HepG2 (cell line): ENCODE data around the gene GNPAT. TPM values are rescaled to one million over a fixed set of nuclear protein-coding genes. Genes with fewer than 3 reads are reported as not detected.

Source experiments
- FOSL1 ChIP-seq: sonication (generic); formaldehyde crosslinking; IDR thresholded peaks from 2 replicates; pipeline ENCODE4 v1.9.0; 2021; ENCODE audit warnings: missing genetic modification reagents, borderline replicate concordance
- HNRNPUL1 ChIP-seq: fragments of 200-400 bp; formaldehyde crosslinking; IDR thresholded peaks from 2 replicates; pipeline ENCODE4 v1.6.1; 2017; ENCODE audit warnings: low read depth, mild to moderate bottlenecking, low read length, moderate library complexity
- NCOA1 ChIP-seq: sonication (generic); formaldehyde crosslinking; IDR thresholded peaks from 2 replicates; pipeline ENCODE4 v1.9.0; 2021; ENCODE audit warnings: missing genetic modification reagents
- PHF21A ChIP-seq: sonication (generic); formaldehyde crosslinking; IDR thresholded peaks from 2 replicates; pipeline ENCODE4 v1.5.0; 2020; ENCODE audit warnings: mild to moderate bottlenecking, missing genetic modification reagents
- TBP ChIP-seq: sonication (generic); formaldehyde crosslinking; IDR thresholded peaks from 2 replicates; pipeline ENCODE4 v1.5.0; 2020; ENCODE audit warnings: missing genetic modification reagents
- ZMYM2 ChIP-seq: sonication (generic); formaldehyde crosslinking; IDR thresholded peaks from 2 replicates; pipeline ENCODE4 v1.8.0; 2022; ENCODE audit warnings: mild to moderate bottlenecking, missing genetic modification reagents
- ZNF501 ChIP-seq: sonication (generic); formaldehyde crosslinking; IDR thresholded peaks from 2 replicates; pipeline ENCODE4 v1.5.1; 2020; ENCODE audit warnings: mild to moderate bottlenecking, moderate library complexity, missing genetic modification reagents
- ZNF556 ChIP-seq: sonication (generic); formaldehyde crosslinking; IDR thresholded peaks from 2 replicates; pipeline ENCODE4 v1.4.0; 2020; ENCODE audit warnings: mild to moderate bottlenecking, missing genetic modification reagents, borderline replicate concordance
- ZNF652 ChIP-seq: IDR thresholded peaks from 2 replicates; pipeline ENCODE4 v1.6.1; 2016; ENCODE audit warnings: low read depth, borderline replicate concordance
- ZNF746 ChIP-seq: sonication (generic); formaldehyde crosslinking; IDR thresholded peaks from 2 replicates; pipeline ENCODE4 v1.8.0; 2022; ENCODE audit warnings: mild to moderate bottlenecking, missing genetic modification reagents
- polyA plus RNA-seq, 8 experiments: library from polyadenylated mRNA; depleted of rRNA in 3 of 8; stranded (reverse) in 7 of 8; unstranded in 1 of 8; fragments of >200 nt; fragmentation: Illumina TruSeq in 4 of 8; extraction: Trizol in 4 of 8; gene quantifications; 2 replicates each; pipeline versions ENCODE4 v1.2.1 to v1.2.3, GENCODE V29; 2011 to 2016; ENCODE audit warnings: low read depth in 4 of 8, missing spikeins in 1 of 8, mixed read lengths in 1 of 8; ENCODE audit not compliant: insufficient read depth in 1 of 8
- total RNA-seq, 5 experiments: library from RNA; depleted of rRNA; stranded (reverse); fragments of >200 nt; fragmentation: Illumina TruSeq; extraction: Trizol; gene quantifications; 2 replicates each; pipeline ENCODE4 v1.2.3, GENCODE V29; 2016; ENCODE audit warnings: low read depth in 1 of 5
- TF ChIP-seq, protein P1 (sequence below): sonication (generic); formaldehyde crosslinking; IDR thresholded peaks from 2 replicates; pipeline ENCODE4 v1.9.0; 2021; ENCODE audit warnings: missing genetic modification reagents, mild to moderate bottlenecking, borderline replicate concordance
- TF ChIP-seq, protein P2 (sequence below): sonication (generic); formaldehyde crosslinking; IDR thresholded peaks from 2 replicates; pipeline ENCODE4 v1.4.0; 2020; ENCODE audit warnings: missing genetic modification reagents
- TF ChIP-seq, protein P3 (sequence below): sonication (generic); formaldehyde crosslinking; IDR thresholded peaks from 2 replicates; pipeline ENCODE4 v1.4.0; 2020; ENCODE audit warnings: missing genetic modification reagents
- TF ChIP-seq, protein P4 (sequence below): sonication (generic); formaldehyde crosslinking; IDR thresholded peaks from 2 replicates; pipeline ENCODE4 v1.4.0; 2020; ENCODE audit warnings: mild to moderate bottlenecking, missing genetic modification reagents
- TF ChIP-seq, protein P5 (sequence below): sonication (generic); formaldehyde crosslinking; IDR thresholded peaks from 2 replicates; pipeline ENCODE4 v1.4.0; 2020; ENCODE audit warnings: mild to moderate bottlenecking, missing genetic modification reagents, borderline replicate concordance
- TF ChIP-seq, protein P6 (sequence below): sonication (generic); formaldehyde crosslinking; IDR thresholded peaks from 2 replicates; pipeline ENCODE4 v1.5.1; 2020; ENCODE audit warnings: mild to moderate bottlenecking, moderate library complexity, missing genetic modification reagents
- TF ChIP-seq, protein P7 (sequence below), 2 experiments: IDR thresholded peaks; 2 replicates each; pipeline ENCODE4 v1.6.1; 2011 to 2012; ENCODE audit warnings: low read length in 2 of 2, borderline replicate concordance in 1 of 2, low read depth in 1 of 2, mild to moderate bottlenecking in 1 of 2, moderate library complexity in 1 of 2
- TF ChIP-seq, protein P8 (sequence below): sonication (generic); formaldehyde crosslinking; IDR thresholded peaks from 2 replicates; pipeline ENCODE4 v1.4.0; 2020; ENCODE audit warnings: low read depth, mild to moderate bottlenecking, missing genetic modification reagents

Gene GNPAT
- total and polyA plus RNA-seq, 2 of the 13 experiments (the other 11 are each of a cell fraction or from before 2014, with no cell fraction given): 58.3 to 114 TPM

DNA sequence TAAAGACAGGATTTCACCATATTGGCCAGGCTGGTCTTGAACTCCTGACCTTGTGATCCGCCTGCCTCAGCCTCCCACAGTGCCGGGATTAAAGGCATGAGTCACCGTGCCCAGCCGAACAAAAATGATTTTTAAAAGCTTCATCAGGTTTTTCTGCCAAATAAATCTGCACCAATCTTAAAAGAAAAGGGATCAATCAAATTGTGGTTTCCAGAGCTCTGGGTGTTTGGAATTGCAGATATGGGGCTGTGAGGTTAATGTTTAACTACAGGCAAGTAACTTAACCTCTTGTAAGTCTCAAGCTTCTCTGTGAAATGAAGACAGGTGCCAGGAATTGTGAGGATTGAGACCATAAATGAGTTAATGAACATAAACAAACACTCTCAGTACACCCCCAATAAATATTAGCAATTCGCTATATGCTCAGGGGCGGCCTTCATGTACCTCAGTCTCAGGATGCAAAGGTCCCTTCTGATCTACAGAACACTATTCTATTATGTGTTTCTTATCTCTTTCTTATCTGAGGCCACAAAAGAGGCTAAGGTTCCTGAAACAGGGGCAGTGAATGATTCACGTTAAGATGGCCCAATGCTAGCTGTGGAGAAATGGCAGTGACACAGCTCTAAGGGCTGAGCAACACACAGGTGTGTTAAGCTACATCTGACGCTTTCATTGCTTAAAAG lies 7.1 kb upstream of the GNPAT start (continued):
- TF ChIP-seq, protein P1, sequence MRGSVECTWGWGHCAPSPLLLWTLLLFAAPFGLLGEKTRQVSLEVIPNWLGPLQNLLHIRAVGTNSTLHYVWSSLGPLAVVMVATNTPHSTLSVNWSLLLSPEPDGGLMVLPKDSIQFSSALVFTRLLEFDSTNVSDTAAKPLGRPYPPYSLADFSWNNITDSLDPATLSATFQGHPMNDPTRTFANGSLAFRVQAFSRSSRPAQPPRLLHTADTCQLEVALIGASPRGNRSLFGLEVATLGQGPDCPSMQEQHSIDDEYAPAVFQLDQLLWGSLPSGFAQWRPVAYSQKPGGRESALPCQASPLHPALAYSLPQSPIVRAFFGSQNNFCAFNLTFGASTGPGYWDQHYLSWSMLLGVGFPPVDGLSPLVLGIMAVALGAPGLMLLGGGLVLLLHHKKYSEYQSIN (CRISPR knock-in tag): no peak
- peak; percentile 29; the same call in 1 of the 2 replicates for TF ChIP-seq NCOA1 (CRISPR knock-in tag)
- peak; percentile 93 for TF ChIP-seq HNRNPUL1
- TF ChIP-seq ZNF501 (CRISPR knock-in tag): no peak
- TF ChIP-seq, protein P2, sequence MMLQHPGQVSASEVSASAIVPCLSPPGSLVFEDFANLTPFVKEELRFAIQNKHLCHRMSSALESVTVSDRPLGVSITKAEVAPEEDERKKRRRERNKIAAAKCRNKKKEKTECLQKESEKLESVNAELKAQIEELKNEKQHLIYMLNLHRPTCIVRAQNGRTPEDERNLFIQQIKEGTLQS: peak; percentile 70
- TF ChIP-seq ZMYM2 (CRISPR knock-in tag): peak; percentile 97
- peak; percentile 71; the same call in 1 of the 2 replicates for TF ChIP-seq FOSL1 (CRISPR knock-in tag)
- peak; percentile 74; the same call in 1 of the 2 replicates for TF ChIP-seq ZNF556 (CRISPR knock-in tag)
- TF ChIP-seq, protein P3, sequence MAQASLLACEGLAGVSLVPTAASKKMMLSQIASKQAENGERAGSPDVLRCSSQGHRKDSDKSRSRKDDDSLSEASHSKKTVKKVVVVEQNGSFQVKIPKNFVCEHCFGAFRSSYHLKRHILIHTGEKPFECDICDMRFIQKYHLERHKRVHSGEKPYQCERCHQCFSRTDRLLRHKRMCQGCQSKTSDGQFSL (CRISPR knock-in tag): peak; percentile 80
- TF ChIP-seq, protein P4, sequence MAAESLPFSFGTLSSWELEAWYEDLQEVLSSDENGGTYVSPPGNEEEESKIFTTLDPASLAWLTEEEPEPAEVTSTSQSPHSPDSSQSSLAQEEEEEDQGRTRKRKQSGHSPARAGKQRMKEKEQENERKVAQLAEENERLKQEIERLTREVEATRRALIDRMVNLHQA (CRISPR knock-in tag): no peak
- TF ChIP-seq ZNF652 (CRISPR knock-in tag): peak; percentile 98
- TF ChIP-seq ZNF746 (CRISPR knock-in tag): peak; percentile 45; the same call in 1 of the 2 replicates
- peak; percentile 69; the same call in 1 of the 2 replicates for TF ChIP-seq PHF21A
- TF ChIP-seq, protein P5, sequence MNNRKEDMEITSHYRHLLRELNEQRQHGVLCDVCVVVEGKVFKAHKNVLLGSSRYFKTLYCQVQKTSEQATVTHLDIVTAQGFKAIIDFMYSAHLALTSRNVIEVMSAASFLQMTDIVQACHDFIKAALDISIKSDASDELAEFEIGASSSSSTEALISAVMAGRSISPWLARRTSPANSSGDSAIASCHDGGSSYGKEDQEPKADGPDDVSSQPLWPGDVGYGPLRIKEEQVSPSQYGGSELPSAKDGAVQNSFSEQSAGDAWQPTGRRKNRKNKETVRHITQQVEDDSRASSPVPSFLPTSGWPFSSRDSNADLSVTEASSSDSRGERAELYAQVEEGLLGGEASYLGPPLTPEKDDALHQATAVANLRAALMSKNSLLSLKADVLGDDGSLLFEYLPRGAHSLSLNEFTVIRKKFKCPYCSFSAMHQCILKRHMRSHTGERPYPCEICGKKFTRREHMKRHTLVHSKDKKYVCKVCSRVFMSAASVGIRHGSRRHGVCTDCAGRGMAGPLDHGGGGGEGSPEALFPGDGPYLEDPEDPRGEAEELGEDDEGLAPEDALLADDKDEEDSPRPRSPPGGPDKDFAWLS (CRISPR knock-in tag): no peak
- TF ChIP-seq TBP: no peak
- TF ChIP-seq, protein P6, sequence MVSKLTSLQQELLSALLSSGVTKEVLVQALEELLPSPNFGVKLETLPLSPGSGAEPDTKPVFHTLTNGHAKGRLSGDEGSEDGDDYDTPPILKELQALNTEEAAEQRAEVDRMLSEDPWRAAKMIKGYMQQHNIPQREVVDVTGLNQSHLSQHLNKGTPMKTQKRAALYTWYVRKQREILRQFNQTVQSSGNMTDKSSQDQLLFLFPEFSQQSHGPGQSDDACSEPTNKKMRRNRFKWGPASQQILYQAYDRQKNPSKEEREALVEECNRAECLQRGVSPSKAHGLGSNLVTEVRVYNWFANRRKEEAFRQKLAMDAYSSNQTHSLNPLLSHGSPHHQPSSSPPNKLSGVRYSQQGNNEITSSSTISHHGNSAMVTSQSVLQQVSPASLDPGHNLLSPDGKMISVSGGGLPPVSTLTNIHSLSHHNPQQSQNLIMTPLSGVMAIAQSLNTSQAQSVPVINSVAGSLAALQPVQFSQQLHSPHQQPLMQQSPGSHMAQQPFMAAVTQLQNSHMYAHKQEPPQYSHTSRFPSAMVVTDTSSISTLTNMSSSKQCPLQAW (CRISPR knock-in tag): 0 out of 2 replicates have a peak, but pooled peaks have one; percentile 26
- TF ChIP-seq, protein P7, sequence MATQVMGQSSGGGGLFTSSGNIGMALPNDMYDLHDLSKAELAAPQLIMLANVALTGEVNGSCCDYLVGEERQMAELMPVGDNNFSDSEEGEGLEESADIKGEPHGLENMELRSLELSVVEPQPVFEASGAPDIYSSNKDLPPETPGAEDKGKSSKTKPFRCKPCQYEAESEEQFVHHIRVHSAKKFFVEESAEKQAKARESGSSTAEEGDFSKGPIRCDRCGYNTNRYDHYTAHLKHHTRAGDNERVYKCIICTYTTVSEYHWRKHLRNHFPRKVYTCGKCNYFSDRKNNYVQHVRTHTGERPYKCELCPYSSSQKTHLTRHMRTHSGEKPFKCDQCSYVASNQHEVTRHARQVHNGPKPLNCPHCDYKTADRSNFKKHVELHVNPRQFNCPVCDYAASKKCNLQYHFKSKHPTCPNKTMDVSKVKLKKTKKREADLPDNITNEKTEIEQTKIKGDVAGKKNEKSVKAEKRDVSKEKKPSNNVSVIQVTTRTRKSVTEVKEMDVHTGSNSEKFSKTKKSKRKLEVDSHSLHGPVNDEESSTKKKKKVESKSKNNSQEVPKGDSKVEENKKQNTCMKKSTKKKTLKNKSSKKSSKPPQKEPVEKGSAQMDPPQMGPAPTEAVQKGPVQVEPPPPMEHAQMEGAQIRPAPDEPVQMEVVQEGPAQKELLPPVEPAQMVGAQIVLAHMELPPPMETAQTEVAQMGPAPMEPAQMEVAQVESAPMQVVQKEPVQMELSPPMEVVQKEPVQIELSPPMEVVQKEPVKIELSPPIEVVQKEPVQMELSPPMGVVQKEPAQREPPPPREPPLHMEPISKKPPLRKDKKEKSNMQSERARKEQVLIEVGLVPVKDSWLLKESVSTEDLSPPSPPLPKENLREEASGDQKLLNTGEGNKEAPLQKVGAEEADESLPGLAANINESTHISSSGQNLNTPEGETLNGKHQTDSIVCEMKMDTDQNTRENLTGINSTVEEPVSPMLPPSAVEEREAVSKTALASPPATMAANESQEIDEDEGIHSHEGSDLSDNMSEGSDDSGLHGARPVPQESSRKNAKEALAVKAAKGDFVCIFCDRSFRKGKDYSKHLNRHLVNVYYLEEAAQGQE (IDR thresholded peaks at IDR 0.05; ENCODE audit: borderline replicate concordance in 1 of 2, low read depth in 1 of 2, low read length in 2 of 2): no peak
- TF ChIP-seq, protein P8, sequence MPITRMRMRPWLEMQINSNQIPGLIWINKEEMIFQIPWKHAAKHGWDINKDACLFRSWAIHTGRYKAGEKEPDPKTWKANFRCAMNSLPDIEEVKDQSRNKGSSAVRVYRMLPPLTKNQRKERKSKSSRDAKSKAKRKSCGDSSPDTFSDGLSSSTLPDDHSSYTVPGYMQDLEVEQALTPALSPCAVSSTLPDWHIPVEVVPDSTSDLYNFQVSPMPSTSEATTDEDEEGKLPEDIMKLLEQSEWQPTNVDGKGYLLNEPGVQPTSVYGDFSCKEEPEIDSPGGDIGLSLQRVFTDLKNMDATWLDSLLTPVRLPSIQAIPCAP (CRISPR knock-in tag): no peak
